HG03520 (cell line): ENCODE data around the gene FAM240A.

ENCODE experiments used
- ATAC-seq: cut with Tn5 transposase; IDR thresholded peaks from one replicate; pipeline ENCODE4 v1.9.1; 2021; ENCODE audit warnings: mild to moderate bottlenecking, moderate library complexity; ENCODE audit not compliant: unreplicated experiment

The FAM240A gene

DNA sequence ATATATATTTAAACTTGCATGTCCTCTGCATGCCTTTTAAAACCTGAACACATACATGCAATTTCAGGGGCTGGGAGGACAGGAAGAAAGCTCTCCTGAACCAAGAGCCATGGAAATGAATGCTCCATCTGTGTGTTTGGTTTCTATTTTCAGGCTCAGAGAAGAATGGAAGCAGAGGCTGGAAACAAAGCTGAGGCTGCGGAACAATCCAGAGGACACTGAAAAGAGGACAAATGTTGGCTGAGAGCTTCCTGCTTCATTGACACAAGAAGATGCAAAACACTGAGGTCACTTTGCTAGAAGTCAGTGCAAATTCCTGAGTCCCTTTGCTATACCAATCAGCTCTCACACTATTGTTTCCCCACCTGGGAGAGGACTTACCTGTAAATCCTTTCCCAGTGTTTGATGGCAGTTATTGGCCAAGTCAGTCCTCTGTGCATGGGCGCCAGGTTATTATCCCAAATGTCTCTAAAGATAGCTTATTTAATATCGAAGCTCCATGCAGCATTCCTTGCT is 12.7 kb downstream of the FAM240A start:
- no peak for ATAC-seq

DNA sequence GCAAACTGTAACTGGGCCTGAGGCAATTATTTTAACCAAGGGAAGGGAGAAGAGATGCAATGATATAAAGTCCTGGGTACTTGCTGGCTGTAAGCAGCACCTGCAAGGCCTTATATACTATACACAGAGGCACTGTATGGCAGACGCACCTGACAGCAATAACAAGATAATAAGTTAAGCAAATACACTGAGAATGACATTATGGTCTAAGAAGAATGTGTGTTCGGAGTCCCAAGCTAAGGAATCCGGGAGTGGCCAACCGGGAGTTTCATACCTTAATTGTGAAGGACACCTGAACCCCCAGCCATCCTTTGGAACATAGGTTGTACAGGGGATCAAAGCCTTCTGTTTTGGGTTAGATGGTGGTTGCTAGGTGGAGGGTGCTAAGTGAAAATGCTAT is 13.7 kb downstream of the FAM240A start:
- no peak for ATAC-seq

- no peak for ATAC-seq
Measured at GRCh38 chr3:46627078-46627477, 14.8 kb downstream of the FAM240A start.

DNA sequence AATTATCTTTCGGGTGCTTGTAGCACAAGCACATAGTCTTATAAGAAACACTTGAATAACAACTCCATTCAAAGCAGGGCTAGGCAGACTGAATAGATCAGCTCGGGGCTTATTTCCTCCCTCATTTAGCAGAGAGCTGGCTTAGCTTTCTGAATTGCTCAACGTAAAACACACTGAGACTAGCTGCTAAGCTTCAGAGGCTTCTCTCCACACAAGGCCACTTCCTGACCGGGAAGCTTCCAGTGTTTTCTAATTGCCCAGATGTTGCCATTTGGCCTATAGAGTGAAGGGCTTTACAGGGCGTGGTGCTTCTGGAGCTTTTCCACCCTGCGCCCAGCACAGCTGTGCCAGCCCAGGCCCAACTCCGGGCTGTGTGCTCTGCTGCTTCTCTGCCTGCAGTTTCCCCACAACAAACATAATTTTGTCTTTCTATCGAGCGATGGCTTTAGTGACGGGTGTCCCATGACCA is 16.6 kb downstream of the FAM240A start:
- ATAC-seq = no peak

GRCh38 chr3:46629551-46630517 is 17.5 kb downstream of the FAM240A start:
- no peak for ATAC-seq

- no peak for ATAC-seq
Measured at GRCh38 chr3:46632792-46633191, 20.5 kb downstream of the FAM240A start.

GRCh38 chr3:46634856-46635255 is 22.5 kb downstream of the FAM240A start:
- ATAC-seq = no peak

- ATAC-seq = no peak
Measured at GRCh38 chr3:46639221-46639620, 26.9 kb downstream of the FAM240A start.

GRCh38 chr3:46640927-46641326 is 28.6 kb downstream of the FAM240A start:
- no peak for ATAC-seq

DNA sequence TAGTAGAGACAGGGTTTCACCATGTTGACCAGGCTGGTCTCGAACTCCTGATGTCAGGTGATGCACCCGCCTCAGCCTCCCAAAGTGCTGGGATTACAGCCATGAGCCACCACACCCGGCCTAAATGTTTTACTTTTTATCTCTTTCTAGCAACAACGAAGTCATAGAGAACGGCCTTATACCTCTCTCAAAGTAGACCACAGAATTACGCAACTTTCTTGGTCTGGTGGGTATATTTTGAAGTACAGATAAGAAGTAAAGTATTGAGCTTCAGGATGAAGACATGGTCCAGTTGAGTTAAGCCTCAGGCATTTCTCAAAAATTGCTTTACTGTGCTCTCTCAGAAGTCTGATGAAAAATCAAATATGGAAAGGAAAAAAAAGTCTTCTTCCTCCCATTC is 30.6 kb downstream of the FAM240A start:
- no peak for ATAC-seq

DNA sequence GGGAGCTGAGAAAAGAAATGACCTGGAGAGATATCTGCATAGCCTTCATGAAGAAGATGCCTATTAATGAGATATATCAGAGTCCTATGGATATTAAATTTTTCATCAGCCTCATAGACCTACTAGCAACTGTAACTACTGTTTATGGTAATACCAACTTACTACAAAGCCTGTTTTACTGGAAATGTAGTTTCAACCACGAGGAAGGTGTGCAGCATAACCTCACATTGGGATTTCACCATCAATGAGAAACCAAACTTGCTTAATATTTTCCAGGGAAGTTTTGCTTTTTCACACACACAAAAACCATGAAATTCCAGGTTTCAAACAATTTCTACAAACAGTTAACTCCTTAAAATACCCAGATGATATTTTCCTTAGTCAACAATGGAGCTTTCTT is 31.4 kb downstream of the FAM240A start:
- no peak for ATAC-seq

DNA sequence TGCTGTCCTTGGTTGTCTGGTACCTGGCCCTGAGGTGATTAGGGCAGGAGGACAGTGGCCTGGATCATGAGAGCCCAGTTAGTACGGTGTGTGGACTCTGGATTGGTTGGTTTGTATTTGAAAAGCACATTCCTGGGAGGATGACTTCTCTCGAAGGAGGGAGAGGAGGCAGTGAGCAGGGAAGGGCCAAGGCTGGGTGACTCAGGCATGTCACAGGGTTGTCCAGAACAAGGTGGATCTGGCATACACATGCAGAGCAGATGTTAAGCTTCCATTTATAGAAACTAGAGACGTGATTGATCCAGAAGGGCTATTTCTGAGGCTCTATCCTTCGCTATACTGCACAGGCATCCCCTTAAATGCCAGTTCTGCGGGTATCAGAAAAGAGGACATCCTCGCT is 34.4 kb downstream of the FAM240A start:
- ATAC-seq = no peak

DNA sequence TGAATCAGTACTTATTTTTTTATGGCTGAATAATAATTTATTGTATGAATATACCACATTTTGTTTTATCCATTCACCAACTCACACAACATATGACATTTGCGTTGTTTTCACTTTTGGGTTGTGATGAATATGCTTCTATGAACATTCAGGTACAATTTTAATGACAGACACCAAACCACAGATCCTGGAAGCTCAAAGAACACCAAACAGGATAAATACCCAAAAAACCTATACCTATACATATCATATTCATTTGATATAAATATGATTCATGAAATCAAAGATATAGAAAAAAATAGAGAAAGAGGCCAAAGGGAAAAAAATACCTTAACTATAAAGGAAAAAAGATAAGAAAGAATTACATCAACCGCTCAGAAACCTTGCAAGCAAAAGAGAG is 35.8 kb downstream of the FAM240A start:
- no peak for ATAC-seq

GRCh38 chr3:46649436-46649835 is 37.1 kb downstream of the FAM240A start:
- no peak for ATAC-seq

DNA sequence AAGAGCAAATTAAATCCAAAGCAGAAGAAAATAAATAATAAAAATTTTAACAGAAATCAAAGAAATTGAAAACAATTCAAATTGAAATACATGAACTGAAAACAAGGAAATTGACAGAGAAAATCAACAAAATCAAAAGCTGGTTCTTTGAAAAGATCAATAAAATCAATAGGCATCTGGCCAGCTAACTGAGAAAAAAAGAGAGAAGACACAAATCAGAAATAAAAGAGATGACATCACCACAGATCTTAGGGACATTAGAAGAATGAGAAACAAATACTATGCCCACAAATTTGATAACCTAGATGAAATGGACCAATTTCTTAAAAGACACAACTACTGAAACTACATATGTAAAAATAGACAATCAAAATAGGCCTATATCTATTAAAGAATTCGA is 38.8 kb downstream of the FAM240A start:
- ATAC-seq = no peak

DNA sequence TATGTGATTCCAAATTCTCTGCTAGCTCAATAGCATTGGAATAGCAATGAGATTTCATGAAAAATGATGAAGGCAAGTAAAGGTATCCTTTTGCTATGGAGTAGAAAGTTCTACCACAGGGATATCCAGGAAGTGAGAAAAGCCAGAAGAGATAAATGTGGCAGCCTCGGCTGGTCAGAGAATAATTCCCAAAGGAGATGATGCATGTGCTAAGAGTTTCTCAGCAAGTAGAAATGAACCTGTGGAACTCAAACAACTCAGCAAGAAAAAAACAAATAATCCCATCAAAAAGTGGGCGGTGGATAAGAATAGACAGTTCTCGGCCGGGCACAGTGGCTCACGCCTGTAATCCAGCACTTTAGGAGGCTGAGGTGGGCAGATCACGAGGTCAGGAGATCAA is 42.9 kb downstream of the FAM240A start:
- no peak for ATAC-seq

- ATAC-seq = no peak
Measured at GRCh38 chr3:46656778-46657556, 44.6 kb downstream of the FAM240A start.

DNA sequence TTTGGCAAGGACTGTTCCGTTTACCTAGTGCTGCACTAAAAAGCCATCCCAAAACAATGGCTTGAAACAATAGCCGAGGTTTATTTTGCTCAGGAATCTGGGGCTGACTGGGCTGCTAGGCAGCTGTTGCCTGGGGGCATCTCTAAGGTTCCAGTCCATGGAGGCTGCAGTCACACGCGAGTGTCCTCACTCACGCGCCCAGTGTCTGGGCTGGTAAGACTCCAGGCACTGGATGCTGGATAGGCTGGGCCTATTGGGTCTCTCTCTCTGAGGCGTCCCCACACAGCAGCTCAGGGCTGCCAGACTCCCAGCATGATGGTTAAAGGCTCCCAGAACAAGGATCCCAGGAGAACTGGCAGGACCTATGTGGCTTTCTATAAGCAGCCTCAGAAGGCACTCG is 47.0 kb downstream of the FAM240A start:
- ATAC-seq = no peak

- no peak for ATAC-seq
Measured at GRCh38 chr3:46660003-46660402, 47.7 kb downstream of the FAM240A start.

DNA sequence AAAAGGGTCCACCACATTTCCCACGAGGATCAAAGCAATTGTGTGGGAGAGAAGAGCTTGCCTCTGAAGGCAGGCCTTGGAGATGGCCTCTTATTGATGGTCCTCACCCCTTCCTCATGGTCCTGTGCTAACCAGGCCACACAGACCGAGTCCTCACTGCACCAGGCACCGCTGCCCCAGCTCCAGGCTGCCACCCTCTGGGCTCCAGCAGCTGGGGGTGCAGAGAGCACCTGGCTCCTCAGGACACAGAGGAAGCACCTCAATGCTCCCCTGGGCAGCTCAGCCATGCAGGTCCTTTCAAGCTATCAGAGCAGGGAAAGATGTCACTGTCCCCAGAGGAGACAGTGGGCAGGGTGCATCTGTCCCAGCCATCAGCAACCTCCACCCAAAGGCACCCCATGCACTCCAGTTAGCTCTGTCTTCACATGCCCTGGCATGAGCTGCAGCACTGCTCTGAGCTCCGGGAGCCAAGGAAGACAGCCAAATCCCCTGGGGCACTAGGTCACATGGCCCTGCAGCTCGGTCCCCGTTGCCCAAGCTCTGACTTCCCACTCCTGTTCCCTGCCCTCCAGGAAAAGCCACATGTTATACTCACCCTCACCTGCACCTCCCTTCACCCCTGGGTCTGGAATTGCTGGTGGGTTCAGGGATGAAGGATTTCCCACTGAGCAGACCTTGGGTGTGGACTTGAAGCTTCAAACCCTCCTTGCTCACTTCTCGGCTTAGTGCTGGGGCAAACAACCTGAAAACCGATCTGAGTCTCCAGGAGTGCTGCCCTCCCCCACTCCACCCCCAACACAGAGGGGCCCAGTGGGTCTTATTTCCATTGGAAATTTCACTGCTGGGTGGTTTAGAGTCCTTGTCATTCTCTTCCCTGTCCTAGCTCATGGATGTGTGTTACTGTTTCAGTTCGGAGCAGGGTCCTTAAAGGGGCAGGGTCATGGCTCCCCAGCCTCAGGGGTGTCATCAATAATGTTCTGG is 48.5 kb downstream of the FAM240A start:
- no peak for ATAC-seq
